HepG2 (cell line): ENCODE data around the gene CDK2AP2. TPM values are rescaled to one million over a fixed set of nuclear protein-coding genes. Genes with fewer than 3 reads are reported as not detected.
A peak's percentile ranks its signal among the peaks of the same experiment; 100 is the strongest.

Experiments used
- CEBPG ChIP-seq: IDR thresholded peaks from 2 replicates; pipeline ENCODE4 v1.6.1; 2016
- DRAP1 ChIP-seq: IDR thresholded peaks from 2 replicates; pipeline ENCODE4 v1.6.1; 2016; ENCODE audit warnings: missing genetic modification reagents, missing compliant biosample characterization
- EEA1 ChIP-seq: sonication (generic); formaldehyde crosslinking; IDR thresholded peaks from 2 replicates; pipeline ENCODE4 v1.5.1; 2020; ENCODE audit warnings: mild to moderate bottlenecking, missing genetic modification reagents, borderline replicate concordance
- ETV6 ChIP-seq: sonication (generic); formaldehyde crosslinking; conservative IDR thresholded peaks from 2 replicates; pipeline ENCODE4 v1.4.0; 2020; ENCODE audit warnings: missing genetic modification reagents
- HCFC1 ChIP-seq: fragments of 150-350 bp; IDR thresholded peaks from 2 replicates; pipeline ENCODE4 v1.6.1; 2014; ENCODE audit warnings: low read depth, low read length
- HNF4G ChIP-seq, 2 experiments: sonication (generic) in 1 of 2; formaldehyde crosslinking in 1 of 2; IDR thresholded peaks; 2 replicates each; pipeline versions ENCODE4 v1.4.0 to v1.6.1; 2011 to 2020; ENCODE audit warnings: borderline replicate concordance in 2 of 2, low read depth in 2 of 2, mild to moderate bottlenecking in 2 of 2, low read length in 1 of 2, missing genetic modification reagents in 1 of 2, moderate library complexity in 1 of 2
- KAT2B ChIP-seq: fragments of 150-350 bp; IDR thresholded peaks from 2 replicates; pipeline ENCODE4 v1.6.1; 2014; ENCODE audit warnings: low read depth, low read length, borderline replicate concordance
- MAZ ChIP-seq, 2 experiments: sonication (generic) in 1 of 2; formaldehyde crosslinking in 1 of 2; IDR thresholded peaks; 2 replicates each; pipeline versions ENCODE4 v1.5.0 to v1.6.1; 2012 to 2020; ENCODE audit warnings: low read depth in 2 of 2, mild to moderate bottlenecking in 2 of 2, borderline replicate concordance in 1 of 2, improper control_type of control experiment in 1 of 2, low read length in 1 of 2, missing genetic modification reagents in 1 of 2, moderate library complexity in 1 of 2
- NFKB2 ChIP-seq: sonication (generic); formaldehyde crosslinking; IDR thresholded peaks from 2 replicates; pipeline ENCODE4 v1.4.0; 2020; ENCODE audit warnings: missing genetic modification reagents, borderline replicate concordance
- SIX1 ChIP-seq: sonication (generic); formaldehyde crosslinking; IDR thresholded peaks from 2 replicates; pipeline ENCODE4 v1.4.0; 2020; ENCODE audit warnings: missing genetic modification reagents, borderline replicate concordance
- TRIM22 ChIP-seq: fragments of 450-650 bp; IDR thresholded peaks from 2 replicates; pipeline ENCODE4 v1.6.1; 2017
- ZBTB14 ChIP-seq: sonication (generic); formaldehyde crosslinking; IDR thresholded peaks from 2 replicates; pipeline ENCODE4 v1.4.0; 2020; ENCODE audit warnings: missing genetic modification reagents
- ZBTB49 ChIP-seq: sonication (generic); formaldehyde crosslinking; IDR thresholded peaks from 2 replicates; pipeline ENCODE4 v1.4.0; 2020; ENCODE audit warnings: missing genetic modification reagents, borderline replicate concordance
- ZBTB8A ChIP-seq: sonication (generic); formaldehyde crosslinking; IDR thresholded peaks from 2 replicates; pipeline ENCODE4 v1.4.0; 2020; ENCODE audit warnings: mild to moderate bottlenecking, low read depth, missing genetic modification reagents, borderline replicate concordance
- ZNF280B ChIP-seq: sonication (generic); formaldehyde crosslinking; IDR thresholded peaks from 2 replicates; pipeline ENCODE4 v1.5.0; 2020; ENCODE audit warnings: missing genetic modification reagents, mild to moderate bottlenecking, borderline replicate concordance
- ZNF33A ChIP-seq: sonication (generic); formaldehyde crosslinking; IDR thresholded peaks from 2 replicates; pipeline ENCODE4 v1.5.1; 2020; ENCODE audit warnings: missing genetic modification reagents, mild to moderate bottlenecking, moderate library complexity, borderline replicate concordance
- ZNF362 ChIP-seq: sonication (generic); formaldehyde crosslinking; IDR thresholded peaks from 2 replicates; pipeline ENCODE4 v1.4.0; 2020; ENCODE audit warnings: missing genetic modification reagents, mild to moderate bottlenecking, borderline replicate concordance
- polyA plus RNA-seq, 8 experiments: library from polyadenylated mRNA; depleted of rRNA in 3 of 8; stranded (reverse) in 7 of 8; unstranded in 1 of 8; fragments of >200 nt; fragmentation: Illumina TruSeq in 4 of 8; extraction: Trizol in 4 of 8; gene quantifications; 2 replicates each; pipeline versions ENCODE4 v1.2.1 to v1.2.3, GENCODE V29; 2011 to 2016; ENCODE audit warnings: low read depth in 4 of 8, missing spikeins in 1 of 8, mixed read lengths in 1 of 8; ENCODE audit not compliant: insufficient read depth in 1 of 8
- total RNA-seq, 5 experiments: library from RNA; depleted of rRNA; stranded (reverse); fragments of >200 nt; fragmentation: Illumina TruSeq; extraction: Trizol; gene quantifications; 2 replicates each; pipeline ENCODE4 v1.2.3, GENCODE V29; 2016; ENCODE audit warnings: low read depth in 1 of 5

CDK2AP2 gene
- total and polyA plus RNA-seq, 2 of the 13 experiments (the other 11 are each of a cell fraction or from before 2014, with no cell fraction given), result 15.0 to 23.2 TPM

- TF ChIP-seq ZBTB49 (CRISPR knock-in tag), result peak; percentile 76
- no peak; the same call in 1 of the 2 replicates for TF ChIP-seq ZBTB14 (CRISPR knock-in tag)
- peak; percentile 94; the same call in 1 of the 2 replicates for TF ChIP-seq EEA1 (CRISPR knock-in tag)
- TF ChIP-seq SIX1 (CRISPR knock-in tag), result no peak
- peak; percentile 62 for TF ChIP-seq DRAP1
- no peak for TF ChIP-seq KAT2B
- TF ChIP-seq TRIM22, result no peak
- TF ChIP-seq HCFC1, result peak; percentile 74
- peak; percentile 95 for TF ChIP-seq ETV6 (CRISPR knock-in tag)
- TF ChIP-seq CEBPG, result no peak; the same call in 1 of the 2 replicates
- no peak for TF ChIP-seq ZBTB8A
- no peak for TF ChIP-seq MAZ (IDR thresholded peaks at IDR 0.05; ENCODE audit: borderline replicate concordance, low read depth, low read length)
- peak; percentile 96 for TF ChIP-seq MAZ (CRISPR knock-in tag; IDR thresholded peaks at IDR 0.05; ENCODE audit: low read depth)
- peak; percentile 36; the same call in 1 of the 2 replicates for TF ChIP-seq ZNF362 (CRISPR knock-in tag)
- TF ChIP-seq NFKB2 (CRISPR knock-in tag), result peak; percentile 99
- no peak; the same call in 1 of the 2 replicates for TF ChIP-seq ZNF33A
- TF ChIP-seq ZNF280B, result peak; percentile 96
- TF ChIP-seq HNF4G (IDR thresholded peaks at IDR 0.05; ENCODE audit: borderline replicate concordance, low read depth, low read length), result peak; percentile 71
- TF ChIP-seq HNF4G (CRISPR knock-in tag; IDR thresholded peaks at IDR 0.05; ENCODE audit: borderline replicate concordance, low read depth), result peak; percentile 75; the same call in 1 of the 2 replicates
Measured at GRCh38 chr11:67482827-67483798, 24.8 kb downstream of the CDK2AP2 start, which contains the start of gene AIP (continued).
